SK-N-SH (cell line): Measurements from ENCODE around the gene QRICH2. TPM values are rescaled to one million over a fixed set of nuclear protein-coding genes. Genes with fewer than 3 reads are reported as not detected.

Experiments used
- CTCF ChIA-PET: fragments of 300-600, 350-600 bp; formaldehyde crosslinking; extraction: SDS; loops from one replicate; lab custom pipeline; 2021; lab: Yijun Ruan, JAX
- POLR2A ChIA-PET: fragments of 350-600 bp; sonication (Branson Sonifier 250); formaldehyde crosslinking; extraction: SDS; loops from one replicate; lab custom pipeline; 2020; ENCODE audit warnings: antibody characterized with exemption, inconsistent platforms; lab: Yijun Ruan, JAX
- DNase-seq: peaks from one replicate; pipeline ENCODE4 v3.0.0; 2012
- H2AFZ ChIP-seq: fragments of 200-600 bp; sonication (generic); 2 replicates; pipeline ENCODE4 v1.8.1; 2016; ENCODE audit warnings: antibody characterized with exemption, mild to moderate bottlenecking, low read depth
- H3F3A ChIP-seq: fragments of 200-600 bp; sonication (generic); replicated peaks from 2 replicates; pipeline ENCODE3; 2016; ENCODE audit warnings: antibody characterized with exemption, mild to moderate bottlenecking; ENCODE audit not compliant: insufficient read depth
- H3K27ac ChIP-seq, 2 experiments: fragments of 200-500 bp in 1 of 2; fragments of 200-600 bp in 1 of 2; sonication (Bioruptor generic) in 1 of 2; sonication (generic), shearing (Covaris generic) in 1 of 2; 2 replicates each; pipeline versions ENCODE4 v1.5.1 to v1.6.1; 2014 to 2016; ENCODE audit warnings: low read depth in 2 of 2, inconsistent platforms in 1 of 2, low read length in 1 of 2, mild to moderate bottlenecking in 1 of 2, mixed read lengths in 1 of 2
- H3K27me3 ChIP-seq: fragments of 200-600 bp; sonication (generic), shearing (Covaris generic); 2 replicates; pipeline ENCODE4 v1.6.1; 2016; ENCODE audit warnings: mixed run types; ENCODE audit not compliant: insufficient read depth
- H3K36me3 ChIP-seq, 2 experiments: fragments of 200-500 bp in 1 of 2; fragments of 200-600 bp in 1 of 2; sonication (Bioruptor generic) in 1 of 2; sonication (generic) in 1 of 2; replicated peaks in 1 of 2; 2 replicates each; pipeline versions ENCODE3 to v1.5.1; 2014 to 2016; ENCODE audit warnings: low read length in 1 of 2, mild to moderate bottlenecking in 1 of 2; ENCODE audit not compliant: insufficient read depth in 2 of 2, control insufficient read depth in 1 of 2
- H3K4me1 ChIP-seq, 2 experiments: fragments of 200-500 bp in 1 of 2; fragments of 200-600 bp in 1 of 2; sonication (Bioruptor generic) in 1 of 2; sonication (generic), shearing (Covaris generic) in 1 of 2; 2 replicates each; pipeline versions ENCODE4 v1.5.1 to v1.6.1; 2014 to 2016; ENCODE audit warnings: low read depth in 1 of 2, low read length in 1 of 2, mixed run types in 1 of 2; ENCODE audit not compliant: insufficient read depth in 2 of 2, control insufficient read depth in 1 of 2
- H3K4me2 ChIP-seq: fragments of 200-600 bp; sonication (generic), shearing (Covaris generic); 2 replicates; pipeline ENCODE4 v1.6.1; 2017; ENCODE audit warnings: mixed run types
- H3K4me3 ChIP-seq, 2 experiments: fragments of 200-500 bp in 1 of 2; fragments of 200-600 bp in 1 of 2; sonication (Bioruptor generic) in 1 of 2; sonication (generic), shearing (Covaris generic) in 1 of 2; 2 replicates each; pipeline versions ENCODE4 v1.5.1 to v1.8.1; 2014 to 2016; ENCODE audit warnings: low read depth in 2 of 2, inconsistent platforms in 1 of 2, low read length in 1 of 2, mild to moderate bottlenecking in 1 of 2, mixed read lengths in 1 of 2, moderate library complexity in 1 of 2
- H3K79me2 ChIP-seq: fragments of 200-600 bp; sonication (generic); 2 replicates; pipeline ENCODE4 v1.8.1; 2017; ENCODE audit warnings: mild to moderate bottlenecking; ENCODE audit not compliant: insufficient read depth
- H3K9ac ChIP-seq: fragments of 200-600 bp; sonication (generic); 2 replicates; pipeline ENCODE4 v1.6.1; 2017; ENCODE audit warnings: mixed run types
- H3K9me2 ChIP-seq: fragments of 200-600 bp; sonication (generic); 2 replicates; pipeline ENCODE4 v1.6.1; 2017; ENCODE audit warnings: mixed run types
- H3K9me3 ChIP-seq: fragments of 200-600 bp; sonication (generic); 2 replicates; pipeline ENCODE4 v1.6.1; 2017; ENCODE audit warnings: mixed run types, mild to moderate bottlenecking, moderate library complexity
- H4K20me1 ChIP-seq: fragments of 200-600 bp; sonication (generic); 2 replicates; pipeline ENCODE4 v1.6.1; 2017; ENCODE audit warnings: mild to moderate bottlenecking, mixed run types; ENCODE audit not compliant: insufficient read depth
- ELF1 ChIP-seq: IDR thresholded peaks from 2 replicates; pipeline ENCODE4 v1.4.0; 2012
- EP300 ChIP-seq, 2 experiments: IDR thresholded peaks; 2 replicates each; pipeline versions ENCODE4 v1.4.0 to v1.6.1; 2012; ENCODE audit warnings: borderline replicate concordance in 1 of 2, low read depth in 1 of 2, low read length in 1 of 2
- GATA2 ChIP-seq: sonication (generic); formaldehyde crosslinking; IDR thresholded peaks from 2 replicates; pipeline ENCODE4 v1.5.0; 2020; ENCODE audit warnings: mild to moderate bottlenecking, missing genetic modification reagents
- IRF3 ChIP-seq: fragments of 150-350 bp; IDR thresholded peaks from 2 replicates; pipeline ENCODE4 v1.6.1; 2016; ENCODE audit warnings: mild to moderate bottlenecking, low read depth, low read length
- MEF2A ChIP-seq: IDR thresholded peaks from 2 replicates; pipeline ENCODE4 v1.4.0; 2012; ENCODE audit warnings: low read depth, borderline replicate concordance
- PBX3 ChIP-seq: IDR thresholded peaks from 2 replicates; pipeline ENCODE4; 2012
- RCOR1 ChIP-seq: fragments of 150-350 bp; IDR thresholded peaks from 2 replicates; pipeline ENCODE4 v1.6.1; 2017; ENCODE audit warnings: antibody characterized with exemption, low read length
- REST ChIP-seq: IDR thresholded peaks from 2 replicates; pipeline ENCODE4 v1.6.1; 2012; ENCODE audit warnings: mild to moderate bottlenecking, low read depth, low read length, moderate library complexity
- RFX5 ChIP-seq: IDR thresholded peaks from 2 replicates; pipeline ENCODE4 v1.6.1; 2012; ENCODE audit warnings: mild to moderate bottlenecking, improper control_type of control experiment, low read length
- SIN3A ChIP-seq: IDR thresholded peaks from 2 replicates; pipeline ENCODE4 v1.6.1; 2012; ENCODE audit warnings: low read depth, mild to moderate bottlenecking, low read length, moderate library complexity, borderline replicate concordance
- SMC3 ChIP-seq: IDR thresholded peaks from 2 replicates; pipeline ENCODE4 v1.6.1; 2012; ENCODE audit warnings: low read depth, low read length, improper control_type of control experiment
- TCF12 ChIP-seq: IDR thresholded peaks from 2 replicates; pipeline ENCODE4 v1.4.0; 2012
- YY1 ChIP-seq: IDR thresholded peaks from 2 replicates; pipeline ENCODE4 v1.4.0; 2012; ENCODE audit warnings: low read depth, mild to moderate bottlenecking
- WGBS: methylation state at CpG from one replicate; pipeline ENCODE4 v1.1.6; 2017; ENCODE audit warnings: low lambda C conversion rate; 5-methylcytosine and 5-hydroxymethylcytosine counted together
- polyA plus RNA-seq, 3 experiments: library from polyadenylated mRNA; depleted of rRNA; stranded (reverse); fragments of >200 nt; gene quantifications; 2 replicates each; pipeline ENCODE4 v1.2.3, GENCODE V29; 2012

Gene QRICH2
- polyA plus RNA-seq, 1 of the 3 experiments (the other 2 are of a cell fraction): 6.2 TPM

GRCh38 chr17:76304226-76305134, 3.6 kb downstream of the QRICH2 start:
- no peaks in the 10 kb centered on the region for H4K20me1 ChIP-seq
- TF ChIP-seq EP300 (IDR thresholded peaks at IDR 0.05; ENCODE audit: borderline replicate concordance in 1 of 2, low read depth in 1 of 2, low read length in 1 of 2) (no peak), IRF3 (no peak), REST (no peak), RCOR1 (no peak), MEF2A (no peak), TCF12 (no peak), SIN3A (no peak), SMC3 (no peak), RFX5 (no peak), PBX3 (no peak), ELF1 (no peak), GATA2 (CRISPR knock-in tag) (no peak), YY1 (no peak)
- no peaks in the 10 kb centered on the region for H3K9me2 ChIP-seq
- H3F3A ChIP-seq: peaks cover 17% of the 10 kb centered on the region
- H3K4me2 ChIP-seq: no peak overlapping the region
- CTCF ChIA-PET: interaction anchor here (0.6 to 15.8 kb wide), 25 partner anchors 9 to 202 kb away, joined by 3 to 348 read pairs (median 5); partner anchors contain the start of genes AANAT, PRPSAP1 and SPHK1
- no peak overlapping the region for H3K27ac ChIP-seq
- POLR2A ChIA-PET: interaction anchor here (1.0 to 2.6 kb wide), 2 partner anchors 80 to 94 kb away, joined by 4 to 9 read pairs; partner anchors contain the start of gene SPHK1
- no peaks in the 10 kb centered on the region for H3K4me1 ChIP-seq
- peaks cover 3 to 9% of the 10 kb centered on the region in 2 experiments for H3K36me3 ChIP-seq
- DNase-seq: peak; percentile 38
- H3K4me3 ChIP-seq: no peak overlapping the region
- no peaks in the 10 kb centered on the region for H3K79me2 ChIP-seq
- H3K9me3 ChIP-seq: no peaks in the 10 kb centered on the region
- WGBS: 92% methylated on average over 16 of the region's 17 CpGs
- H2AFZ ChIP-seq: no peak overlapping the region
- H3K9ac ChIP-seq: no peak overlapping the region
- no peaks in the 10 kb centered on the region for H3K27me3 ChIP-seq
